A673 (cell line): ENCODE data around the gene KLHL30. TPM values are rescaled to one million over a fixed set of nuclear protein-coding genes. Genes with fewer than 3 reads are reported as not detected.

Source experiments
- BruUV-seq: library from RNA; stranded (reverse); fragments of 400-500 nt; replicated peaks from 2 replicates; lab custom pipeline; 2021; lab: Mats Ljungman, UMichigan
- CTCF ChIA-PET: fragments of 300-600 bp; sonication (Branson Sonifier 250); formaldehyde crosslinking; loops from one replicate; lab custom pipeline; 2022; ENCODE audit warnings: antibody characterized with exemption; lab: Charles Lee
- POLR2A ChIA-PET: fragments of 300-600 bp; sonication (Branson Sonifier 250); formaldehyde crosslinking; loops from one replicate; lab custom pipeline; 2022; ENCODE audit warnings: antibody characterized with exemption; ENCODE audit not compliant: low non-redundant PET; lab: Charles Lee
- DNase-seq: peaks from one replicate; pipeline ENCODE4 v3.0.0-alpha.2; 2015; ENCODE audit warnings: low spot score
- H3K27ac ChIP-seq: fragments of 200-600 bp; sonication (generic); 2 replicates; pipeline ENCODE4 v1.5.1; 2016; ENCODE audit warnings: mixed run types, low read depth, mild to moderate bottlenecking, mixed read lengths, antibody characterized with exemption, low read length; ENCODE audit not compliant: poor library complexity, severe bottlenecking
- H3K27me3 ChIP-seq: fragments of 200-600 bp; sonication (generic); replicated peaks from 2 replicates; pipeline ENCODE4 v1.6.1; 2017; ENCODE audit warnings: mixed run types, low read depth, mild to moderate bottlenecking, mixed read lengths, antibody characterized with exemption, low read length; ENCODE audit not compliant: insufficient read depth, poor library complexity
- H3K36me3 ChIP-seq: fragments of 200-600 bp; sonication (generic); 2 replicates; pipeline ENCODE4 v1.6.1; 2016; ENCODE audit warnings: mixed run types, mild to moderate bottlenecking, mixed read lengths, antibody characterized with exemption, low read length; ENCODE audit not compliant: insufficient read depth, poor library complexity, severe bottlenecking
- H3K4me1 ChIP-seq: fragments of 200-600 bp; sonication (generic); 2 replicates; pipeline ENCODE4 v1.6.1; 2017; ENCODE audit warnings: mixed run types, mild to moderate bottlenecking, mixed read lengths, antibody characterized with exemption, low read length; ENCODE audit not compliant: insufficient read depth, poor library complexity, severe bottlenecking
- H3K4me3 ChIP-seq: fragments of 200-600 bp; sonication (generic); 2 replicates; pipeline ENCODE4 v1.5.1; 2016; ENCODE audit warnings: low read depth, mixed run types, mild to moderate bottlenecking, mixed read lengths, low read length; ENCODE audit not compliant: poor library complexity, severe bottlenecking
- H3K9me3 ChIP-seq: fragments of 200-600 bp; sonication (generic); 2 replicates; pipeline ENCODE4 v1.6.1; 2016; ENCODE audit warnings: mixed run types, low read depth, mild to moderate bottlenecking, mixed read lengths, antibody characterized with exemption, low read length; ENCODE audit not compliant: poor library complexity, severe bottlenecking
- EZH2 ChIP-seq: fragments of 200-600 bp; sonication (generic); IDR thresholded peaks from 2 replicates; pipeline ENCODE4 v1.6.1; 2017; ENCODE audit warnings: borderline replicate concordance, low read depth, mild to moderate bottlenecking, mixed read lengths, antibody characterized with exemption, low read length; ENCODE audit not compliant: poor library complexity, severe bottlenecking
- intact Hi-C: fragments of 100-400 bp; cut with micrococcal nuclease; formaldehyde crosslinking; loops from one replicate; pipeline ENCODE4 v1.10.0; 2022; ENCODE audit not compliant: unreplicated experiment
- total RNA-seq: library from RNA; stranded (reverse); gene quantifications from 2 replicates; pipeline ENCODE4 v1.2.3, GENCODE V29; 2021
- TF ChIP-seq, protein P1 (sequence below): fragments of 300-800, 200-600 bp; sonication (generic); conservative IDR thresholded peaks from 2 replicates; pipeline ENCODE4 v1.5.1; 2017; ENCODE audit warnings: low read depth, mild to moderate bottlenecking, antibody characterized with exemption, low read length, moderate library complexity, mixed read lengths

Gene KLHL30
- total RNA-seq, 1 experiment from 2014 or later = not detected

DNA sequence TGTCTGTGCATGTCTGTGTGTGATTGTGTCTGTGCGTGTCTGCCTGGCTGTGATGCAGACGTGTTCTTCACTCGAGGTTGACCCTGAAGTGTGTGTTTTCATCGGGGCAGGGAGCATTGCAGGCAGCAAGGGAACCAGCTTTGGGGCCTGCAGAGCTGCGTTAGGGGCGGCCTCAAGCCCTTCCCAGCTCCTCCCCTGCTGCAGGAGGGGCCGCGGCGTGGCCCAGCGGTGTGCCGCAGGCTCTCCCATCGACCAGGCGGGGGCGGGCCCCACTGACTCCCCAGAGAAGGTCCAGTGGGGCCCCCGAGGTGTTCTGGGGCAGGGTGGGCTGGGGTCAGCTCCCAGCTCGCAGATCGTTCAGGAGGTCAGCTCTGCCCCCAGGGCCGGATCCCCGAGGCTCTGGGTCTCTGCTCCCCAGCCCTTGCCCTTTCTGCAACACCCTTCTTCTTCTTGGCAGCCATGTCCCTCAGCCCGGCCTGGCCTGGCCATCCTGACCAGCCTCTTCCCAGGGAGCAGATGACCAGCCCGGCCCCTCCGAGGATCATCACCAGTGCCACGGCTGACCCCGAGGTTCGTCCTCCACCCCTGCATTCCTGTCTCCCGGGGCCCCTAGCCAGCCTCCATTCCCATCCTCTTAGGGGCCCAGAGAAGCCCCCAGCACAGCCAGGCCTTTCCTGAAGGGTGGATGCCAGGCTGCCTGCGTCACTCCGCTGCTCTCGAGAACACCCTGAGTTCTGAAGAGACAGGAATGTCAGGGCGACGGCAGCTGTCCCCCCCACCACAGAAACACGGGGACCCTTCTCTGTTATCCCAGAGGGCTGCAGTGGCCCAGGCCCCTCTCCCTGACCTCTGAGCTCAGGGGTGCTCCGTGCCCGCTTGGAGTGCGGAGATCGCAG is 11.1 kb upstream of the KLHL30 start:
- Histone ChIP-seq H3K36me3 (no peaks in the 10 kb centered on the region), H3K27me3 (no peaks in the 10 kb centered on the region), H3K4me3 (peak overlapping the region; percentile 21), H3K9me3 (no peaks in the 10 kb centered on the region), H3K4me1 (no peaks in the 10 kb centered on the region), H3K27ac (no peak overlapping the region)
- POLR2A ChIA-PET = no interaction called here
- CTCF ChIA-PET = no interaction called here
- no TSS peak for BruUV-seq
- TF ChIP-seq, protein P1, sequence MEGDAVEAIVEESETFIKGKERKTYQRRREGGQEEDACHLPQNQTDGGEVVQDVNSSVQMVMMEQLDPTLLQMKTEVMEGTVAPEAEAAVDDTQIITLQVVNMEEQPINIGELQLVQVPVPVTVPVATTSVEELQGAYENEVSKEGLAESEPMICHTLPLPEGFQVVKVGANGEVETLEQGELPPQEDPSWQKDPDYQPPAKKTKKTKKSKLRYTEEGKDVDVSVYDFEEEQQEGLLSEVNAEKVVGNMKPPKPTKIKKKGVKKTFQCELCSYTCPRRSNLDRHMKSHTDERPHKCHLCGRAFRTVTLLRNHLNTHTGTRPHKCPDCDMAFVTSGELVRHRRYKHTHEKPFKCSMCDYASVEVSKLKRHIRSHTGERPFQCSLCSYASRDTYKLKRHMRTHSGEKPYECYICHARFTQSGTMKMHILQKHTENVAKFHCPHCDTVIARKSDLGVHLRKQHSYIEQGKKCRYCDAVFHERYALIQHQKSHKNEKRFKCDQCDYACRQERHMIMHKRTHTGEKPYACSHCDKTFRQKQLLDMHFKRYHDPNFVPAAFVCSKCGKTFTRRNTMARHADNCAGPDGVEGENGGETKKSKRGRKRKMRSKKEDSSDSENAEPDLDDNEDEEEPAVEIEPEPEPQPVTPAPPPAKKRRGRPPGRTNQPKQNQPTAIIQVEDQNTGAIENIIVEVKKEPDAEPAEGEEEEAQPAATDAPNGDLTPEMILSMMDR = 0 out of 2 replicates have a peak, but pooled peaks have one; percentile 16
- no peak for TF ChIP-seq EZH2
- intact Hi-C loops = no loop called here
- DNase-seq = peak; percentile 58

DNA sequence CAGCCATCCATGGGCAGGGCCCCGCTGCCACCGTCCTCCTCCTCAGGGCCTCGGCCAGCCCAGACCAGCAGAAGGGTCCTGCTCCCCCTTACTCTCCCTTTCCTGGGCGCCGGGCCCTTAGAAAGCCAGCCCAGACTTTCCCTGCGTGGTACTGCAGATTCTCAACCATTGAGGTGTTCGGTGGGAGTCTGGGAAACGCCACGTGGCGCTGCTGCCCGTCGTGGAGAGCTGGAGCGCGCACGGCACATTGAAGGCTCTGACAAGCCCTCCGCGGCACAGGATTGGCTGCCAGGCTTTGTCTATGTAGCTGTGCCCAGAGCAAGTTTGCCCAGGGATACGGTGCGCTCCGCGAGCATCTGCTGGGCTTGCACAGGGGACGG is 10.4 kb upstream of the KLHL30 start:
- Histone ChIP-seq H3K4me1 (no peaks in the 10 kb centered on the region), H3K9me3 (no peaks in the 10 kb centered on the region), H3K27me3 (no peaks in the 10 kb centered on the region), H3K27ac (no peak overlapping the region), H3K36me3 (no peaks in the 10 kb centered on the region), H3K4me3 (no peak overlapping the region)
- no TSS peak for BruUV-seq
- ChIA-PET CTCF (no interaction called here), POLR2A (no interaction called here)
- TF ChIP-seq EZH2 = no peak
- TF ChIP-seq, protein P1 = no peak
- no peak for DNase-seq
- intact Hi-C loops = no loop called here

GRCh38 chr2:238128534-238129001 is 9.9 kb upstream of the KLHL30 start:
- Histone ChIP-seq H3K27me3 (no peaks in the 10 kb centered on the region), H3K4me1 (no peaks in the 10 kb centered on the region), H3K27ac (no peak overlapping the region), H3K4me3 (no peak overlapping the region), H3K36me3 (no peaks in the 10 kb centered on the region), H3K9me3 (no peaks in the 10 kb centered on the region)
- TF ChIP-seq, protein P1 = no peak
- no peak for TF ChIP-seq EZH2
- CTCF ChIA-PET = no interaction called here
- no peak for DNase-seq
- POLR2A ChIA-PET = no interaction called here
- no TSS peak for BruUV-seq
- intact Hi-C loops = no loop called here
